B cell (primary cell): ENCODE results near the gene TSHZ1. TPM values are rescaled to one million over a fixed set of nuclear protein-coding genes. Genes with fewer than 3 reads are reported as not detected.

Experiments used
- ATAC-seq: fragments of 200-7000 bp; cut with Tn5 transposase; one replicate; pipeline ENCODE4 v1.10.0; 2021; ENCODE audit warnings: low read depth, mild to moderate bottlenecking, moderate number of reproducible peaks, moderate library complexity
- CTCF ChIA-PET: fragments of 350-600 bp; sonication (Branson Sonifier 250); formaldehyde crosslinking; loops from one replicate; lab custom pipeline; 2021; ENCODE audit warnings: antibody characterized with exemption, inconsistent platforms; lab: Charles Lee
- POLR2A ChIA-PET: fragments of 350-600 bp; sonication (Branson Sonifier 250); formaldehyde crosslinking; loops from one replicate; lab custom pipeline; 2021; ENCODE audit warnings: antibody characterized with exemption; lab: Charles Lee
- DNase-seq: peaks from one replicate; pipeline ENCODE4 v3.0.0; 2013
- H2AFZ ChIP-seq: 2 replicates; pipeline ENCODE4 v1.6.1; 2012; ENCODE audit warnings: mild to moderate bottlenecking, low read depth, low read length; ENCODE audit not compliant: insufficient read depth, poor library complexity, severe bottlenecking
- H3K27ac ChIP-seq, 2 donors: 1 replicate in 1 of 2; 2 replicates in 1 of 2; pipeline ENCODE4 v1.5.1; 2012 to 2013; ENCODE audit warnings: low read length in 2 of 2, mild to moderate bottlenecking in 2 of 2, moderate library complexity in 1 of 2
- H3K27me3 ChIP-seq, 4 experiments: fragments of 200-600 bp in 1 of 4; sonication (generic) in 1 of 4; replicated peaks in 1 of 4; 1 replicate in 2 of 4; 2 replicates in 2 of 4; pipeline versions ENCODE4 v1.6.1 to v1.7.0; 2013 to 2016; ENCODE audit warnings: low read length in 3 of 4, mild to moderate bottlenecking in 2 of 4, mixed read lengths in 1 of 4, moderate library complexity in 1 of 4; ENCODE audit not compliant: insufficient read depth in 4 of 4, control insufficient read depth in 3 of 4; ENCODE audit errors: control extremely low read depth in 1 of 4
- H3K36me3 ChIP-seq, 2 experiments: replicated peaks in 1 of 2; 1 replicate in 1 of 2; 2 replicates in 1 of 2; pipeline versions ENCODE4 v1.6.1 to v1.7.1; 2013; ENCODE audit warnings: low read length in 1 of 2; ENCODE audit not compliant: insufficient read depth in 2 of 2, control insufficient read depth in 1 of 2; ENCODE audit errors: control extremely low read depth in 1 of 2, extremely low read depth in 1 of 2
- H3K4me1 ChIP-seq, 2 donors: fragments of 200-600 bp in 1 of 2; sonication (generic) in 1 of 2; 1 replicate in 1 of 2; 2 replicates in 1 of 2; pipeline versions ENCODE4 v1.5.1 to v1.6.1; 2013 to 2017; ENCODE audit warnings: low read length in 2 of 2; ENCODE audit not compliant: control insufficient read depth in 2 of 2, insufficient read depth in 2 of 2
- H3K4me2 ChIP-seq: replicated peaks from 2 replicates; pipeline ENCODE3; 2012; ENCODE audit warnings: mild to moderate bottlenecking, low read depth, low read length; ENCODE audit not compliant: poor library complexity, severe bottlenecking
- H3K4me3 ChIP-seq, 5 experiments: fragments of 200-600 bp in 1 of 5; sonication (generic) in 1 of 5; 1 replicate in 3 of 5; 2 replicates in 2 of 5; pipeline versions ENCODE4 v1.5.1 to v1.7.0; 2011 to 2016; ENCODE audit warnings: low read length in 4 of 5, mild to moderate bottlenecking in 4 of 5, low read depth in 2 of 5, control low read depth in 1 of 5, moderate library complexity in 1 of 5; ENCODE audit not compliant: insufficient read depth in 1 of 5; ENCODE audit errors: control extremely low read depth in 1 of 5, extremely low read depth in 1 of 5
- H3K79me2 ChIP-seq: fragments of 200-600 bp; sonication (generic); one replicate; pipeline ENCODE4 v1.6.0; 2016; ENCODE audit warnings: low read length; ENCODE audit not compliant: control insufficient read depth, insufficient read depth
- H3K9ac ChIP-seq: fragments of 200-600 bp; sonication (generic); 2 replicates; pipeline ENCODE4 v1.6.1; 2017; ENCODE audit warnings: mild to moderate bottlenecking, low read length, moderate library complexity
- H3K9me3 ChIP-seq, 3 donors: one replicate each; pipeline versions ENCODE4 v1.6.1 to v1.7.1; 2013; ENCODE audit warnings: low read length in 2 of 3; ENCODE audit not compliant: control insufficient read depth in 2 of 3, insufficient read depth in 1 of 3; ENCODE audit errors: control extremely low read depth in 1 of 3
- H4K20me1 ChIP-seq: 2 replicates; pipeline ENCODE4 v1.6.0; 2012; ENCODE audit warnings: mild to moderate bottlenecking, low read length; ENCODE audit not compliant: insufficient read depth, control insufficient read depth, poor library complexity, severe bottlenecking
- H3K27ac Mint-ChIP-seq: one replicate; pipeline ENCODE4 v1.8.0; 2021; ENCODE audit warnings: mixed read lengths
- H3K27me3 Mint-ChIP-seq: one replicate; pipeline ENCODE4 v1.8.0; 2021; ENCODE audit warnings: mixed read lengths
- H3K4me1 Mint-ChIP-seq: one replicate; pipeline ENCODE4 v1.8.0; 2021; ENCODE audit warnings: mixed read lengths
- H3K4me3 Mint-ChIP-seq: one replicate; pipeline ENCODE4 v1.8.0; 2021; ENCODE audit warnings: mixed read lengths
- H3K9me3 Mint-ChIP-seq: one replicate; pipeline ENCODE4 v1.8.0; 2022; ENCODE audit warnings: mixed read lengths; ENCODE audit not compliant: insufficient read depth
- CTCF ChIP-seq: fragments of 200-600 bp; IDR thresholded peaks from one replicate; pipeline ENCODE4 v1.8.0; 2022; ENCODE audit warnings: antibody characterized with exemption, mild to moderate bottlenecking
- EZH2 ChIP-seq: IDR thresholded peaks from 2 replicates; pipeline ENCODE4 v1.6.1; 2012; ENCODE audit warnings: borderline replicate concordance, low read depth, mild to moderate bottlenecking, moderate library complexity, low read length; ENCODE audit not compliant: insufficient read depth, poor library complexity, severe bottlenecking
- WGBS: methylation state at CpG from one replicate; pipeline ENCODE4 v1.1.5; 2013; ENCODE audit warnings: missing lambda C conversion rate; ENCODE audit not compliant: insufficient coverage; 5-methylcytosine and 5-hydroxymethylcytosine counted together
- intact Hi-C: fragments of 100-400 bp; cut with micrococcal nuclease; formaldehyde crosslinking; loops from one replicate; pipeline ENCODE4 v1.10.0; 2022
- polyA plus RNA-seq: library from polyadenylated mRNA; depleted of rRNA; stranded (reverse); fragments of >200 nt; gene quantifications from 2 replicates; pipeline ENCODE4 v1.2.3, GENCODE V29; 2012
- total RNA-seq, 2 donors: library from RNA; stranded (reverse); fragments of 120-200 nt in 1 of 2; gene quantifications; 1 replicate in 1 of 2; 2 replicates in 1 of 2; pipeline versions ENCODE4 v1.2.3 to v1.2.4, GENCODE V29; 2013 to 2022

The TSHZ1 gene
- total and polyA plus RNA-seq, 2 donors (not counting 1 experiment from before 2014, with no cell fraction given), result 5.3 to 9.8 TPM

GRCh38 chr18:75267643-75268363 is 57.2 kb downstream of the TSHZ1 start:
- DNase-seq (peak; percentile 11), ATAC-seq (no peak)
- Mint-ChIP-seq H3K4me3 (no peak overlapping the region), H3K27me3 (no peaks in the 10 kb centered on the region), H3K4me1 (peaks cover 9% of the 10 kb centered on the region), H3K27ac (no peak overlapping the region), H3K9me3 (no peaks in the 10 kb centered on the region)
- POLR2A ChIA-PET, result no interaction called here
- 79% methylated on average over 3 of the region's 10 CpGs for WGBS
- Histone ChIP-seq H2AFZ (no peak overlapping the region), H3K27me3 (no peaks in the 10 kb centered on the region), H3K36me3 (no peaks in the 10 kb centered on the region), H3K27ac (no peak overlapping the region), H3K79me2 (peaks cover 5% of the 10 kb centered on the region), H3K9me3 (no peaks in the 10 kb centered on the region), H3K4me3 (no peak overlapping the region), H3K4me2 (no peak overlapping the region), H4K20me1 (peaks cover 4% of the 10 kb centered on the region), H3K9ac (no peak overlapping the region), H3K4me1 (peaks cover 0 to 6% of the 10 kb centered on the region in 2 donors)
- intact Hi-C loops, result no loop called here
- CTCF ChIA-PET, result no interaction called here
- TF ChIP-seq CTCF (no peak), EZH2 (no peak)

- peaks cover 9% of the 10 kb centered on the region for H3K4me1 Mint-ChIP-seq
- POLR2A ChIA-PET, result no interaction called here
Observed at GRCh38 chr18:75268364-75268646, 57.7 kb downstream of the TSHZ1 start.

More at GRCh38 chr18:75268364-75268646, 57.7 kb downstream of the TSHZ1 start:
- H3K27me3 ChIP-seq, result no peaks in the 10 kb centered on the region
- H3K9me3 ChIP-seq, result no peaks in the 10 kb centered on the region
- H4K20me1 ChIP-seq, result peaks cover 4% of the 10 kb centered on the region
- peaks cover 5% of the 10 kb centered on the region for H3K79me2 ChIP-seq
- no peak for DNase-seq
- no peak overlapping the region for H3K27ac Mint-ChIP-seq
- no peak overlapping the region for H2AFZ ChIP-seq
- H3K9me3 Mint-ChIP-seq, result no peaks in the 10 kb centered on the region
- WGBS, result 100% methylated on average over 4 of the region's 5 CpGs
- H3K27me3 Mint-ChIP-seq, result no peaks in the 10 kb centered on the region
- H3K4me1 ChIP-seq, result peaks cover 0 to 6% of the 10 kb centered on the region in 2 donors
- no peaks in the 10 kb centered on the region for H3K36me3 ChIP-seq
- no peak for TF ChIP-seq CTCF
- no peak for TF ChIP-seq EZH2
- H3K4me3 Mint-ChIP-seq, result no peak overlapping the region
- CTCF ChIA-PET, result no interaction called here
- H3K9ac ChIP-seq, result no peak overlapping the region
- no peak for ATAC-seq
- H3K27ac ChIP-seq, result no peak overlapping the region
- no peak overlapping the region for H3K4me3 ChIP-seq
- intact Hi-C loops, result no loop called here
- no peak overlapping the region for H3K4me2 ChIP-seq
